Liver (tissue), 9 donors: Measurements from ENCODE around the gene STX17. TPM values are rescaled to one million over a fixed set of nuclear protein-coding genes. Genes with fewer than 3 reads are reported as not detected.

Experiments
- DNase-seq: peaks from one replicate; pipeline ENCODE4 v3.0.0-alpha.2; 2017; ENCODE audit warnings: low spot score
- H3K27ac ChIP-seq, 2 donors: one replicate each; pipeline ENCODE4 v1.7.0; 2013; ENCODE audit warnings: inconsistent platforms in 2 of 2, low read length in 2 of 2, control low read depth in 1 of 2, low read depth in 1 of 2, mild to moderate bottlenecking in 1 of 2
- H3K27me3 ChIP-seq, 4 donors: one replicate each; pipeline versions ENCODE4 v1.6.1 to v1.7.0; 2013; ENCODE audit warnings: low read length in 3 of 4, inconsistent platforms in 1 of 4, mild to moderate bottlenecking in 1 of 4, moderate library complexity in 1 of 4; ENCODE audit not compliant: control insufficient read depth in 4 of 4, insufficient read depth in 4 of 4
- H3K36me3 ChIP-seq, 4 donors: one replicate each; pipeline versions ENCODE4 v1.6.1 to v1.7.0; 2013; ENCODE audit warnings: low read length in 3 of 4, mild to moderate bottlenecking in 3 of 4, low read depth in 1 of 4, moderate library complexity in 1 of 4; ENCODE audit not compliant: control insufficient read depth in 4 of 4, insufficient read depth in 3 of 4
- H3K4me1 ChIP-seq, 4 donors: one replicate each; pipeline versions ENCODE4 v1.6.1 to v1.7.0; 2013; ENCODE audit warnings: low read length in 3 of 4, mild to moderate bottlenecking in 3 of 4, moderate library complexity in 1 of 4; ENCODE audit not compliant: control insufficient read depth in 4 of 4, insufficient read depth in 4 of 4
- H3K4me3 ChIP-seq, 3 donors: one replicate each; pipeline versions ENCODE4 v1.6.1 to v1.7.0; 2013; ENCODE audit warnings: low read length in 3 of 3, control low read depth in 1 of 3, low read depth in 1 of 3, mild to moderate bottlenecking in 1 of 3
- H3K9ac ChIP-seq, 2 donors: one replicate each; pipeline ENCODE4 v1.7.0; 2013; ENCODE audit warnings: low read length in 2 of 2, mild to moderate bottlenecking in 2 of 2, moderate library complexity in 2 of 2, control low read depth in 1 of 2, low read depth in 1 of 2
- H3K9me3 ChIP-seq, 4 donors: one replicate each; pipeline versions ENCODE4 v1.6.1 to v1.7.0; 2013; ENCODE audit warnings: low read length in 3 of 4; ENCODE audit not compliant: control insufficient read depth in 4 of 4
- ATF3 ChIP-seq: IDR thresholded peaks from 2 replicates; pipeline ENCODE4 v1.6.1; 2016; ENCODE audit warnings: antibody characterized with exemption
- CTCF ChIP-seq: fragments of 150-350 bp; IDR thresholded peaks from 2 replicates; pipeline ENCODE4 v1.5.1; 2017; ENCODE audit warnings: improper control_type of control experiment, low read depth, low read length; ENCODE audit not compliant: missing input control
- EGR1 ChIP-seq, 2 donors: IDR thresholded peaks; 2 replicates each; pipeline ENCODE4 v1.6.1; 2016 to 2018; ENCODE audit warnings: antibody characterized with exemption in 2 of 2, low read depth in 2 of 2
- FOXA1 ChIP-seq: IDR thresholded peaks from 2 replicates; pipeline ENCODE4 v1.6.1; 2016; ENCODE audit warnings: antibody characterized with exemption
- FOXA2 ChIP-seq: IDR thresholded peaks from 2 replicates; pipeline ENCODE4 v1.6.1; 2016; ENCODE audit warnings: antibody characterized with exemption
- GABPA ChIP-seq, 2 donors: IDR thresholded peaks in 1 of 2; conservative IDR thresholded peaks in 1 of 2; 2 replicates each; pipeline ENCODE4 v1.6.1; 2016; ENCODE audit warnings: antibody characterized with exemption in 2 of 2, mild to moderate bottlenecking in 1 of 2, moderate library complexity in 1 of 2
- HNF4A ChIP-seq, 2 donors: conservative IDR thresholded peaks; 2 replicates each; pipeline ENCODE4 v1.6.1; 2016; ENCODE audit warnings: antibody characterized with exemption in 2 of 2, mild to moderate bottlenecking in 2 of 2
- HNF4G ChIP-seq: IDR thresholded peaks from 2 replicates; pipeline ENCODE4 v1.6.1; 2016; ENCODE audit warnings: antibody characterized with exemption
- JUND ChIP-seq, 2 donors: IDR thresholded peaks; 2 replicates each; pipeline ENCODE4 v1.6.1; 2016; ENCODE audit warnings: antibody characterized with exemption in 2 of 2
- MAX ChIP-seq: IDR thresholded peaks from 2 replicates; pipeline ENCODE4 v1.6.1; 2016; ENCODE audit warnings: antibody characterized with exemption
- NR2F2 ChIP-seq: IDR thresholded peaks from 2 replicates; pipeline ENCODE4 v1.6.1; 2016; ENCODE audit warnings: antibody characterized with exemption
- RAD21 ChIP-seq, 2 donors: IDR thresholded peaks; 2 replicates each; pipeline ENCODE4 v1.6.1; 2016; ENCODE audit warnings: antibody characterized with exemption in 2 of 2, mild to moderate bottlenecking in 2 of 2
- REST ChIP-seq: IDR thresholded peaks from 2 replicates; pipeline ENCODE4 v1.6.1; 2016; ENCODE audit warnings: antibody characterized with exemption, mild to moderate bottlenecking
- RXRA ChIP-seq, 2 donors: IDR thresholded peaks; 2 replicates each; pipeline ENCODE4 v1.6.1; 2017 to 2018; ENCODE audit warnings: antibody characterized with exemption in 2 of 2, mild to moderate bottlenecking in 1 of 2
- SP1 ChIP-seq: IDR thresholded peaks from 2 replicates; pipeline ENCODE4 v1.6.1; 2018; ENCODE audit warnings: antibody characterized with exemption, mild to moderate bottlenecking
- TAF1 ChIP-seq: conservative IDR thresholded peaks from 2 replicates; pipeline ENCODE4 v1.6.1; 2016; ENCODE audit warnings: antibody characterized with exemption, mild to moderate bottlenecking
- YY1 ChIP-seq: IDR thresholded peaks from 2 replicates; pipeline ENCODE4 v1.6.1; 2016; ENCODE audit warnings: antibody characterized with exemption, mild to moderate bottlenecking
- ZBTB33 ChIP-seq: IDR thresholded peaks from 2 replicates; pipeline ENCODE4 v1.6.1; 2016; ENCODE audit warnings: antibody characterized with exemption
- WGBS: extraction: QIAGEN DNeasy Blood & Tissue Kit; methylation state at CpG from one replicate; pipeline ENCODE4 v1.1.7; 2013; 5-methylcytosine and 5-hydroxymethylcytosine counted together
- polyA plus RNA-seq, 2 donors: library from polyadenylated mRNA; stranded (reverse) in 1 of 2; unstranded in 1 of 2; fragments of 200-250 nt in 1 of 2; fragments of >200 nt in 1 of 2; fragmentation: Nextera tagmentation in 1 of 2; extraction: Ambion mirVana in 1 of 2; gene quantifications; one replicate each; pipeline versions ENCODE4 v1.2.1 to v1.2.3, GENCODE V29; 2013 to 2015
- total RNA-seq, 2 donors: library from RNA; depleted of rRNA; stranded (reverse); fragments of >200 nt; gene quantifications; one replicate each; pipeline ENCODE4 v1.2.3, GENCODE V29; 2014
- donor health status: healthy.
- donor health status: healthy.
- donor health status: healthy.
- donor health status: healthy.
- donor health status: healthy.

STX17 gene
- total and polyA plus RNA-seq, 4 donors, result 8.3 to 30.9 (median 21.2) TPM

GRCh38 chr9:99860266-99860665 lies 46.2 kb upstream of the STX17 start:
- no peak for TF ChIP-seq HNF4A (conservative IDR thresholded peaks at IDR 0.05)
- TF ChIP-seq ZBTB33, result no peak
- no peak for TF ChIP-seq RAD21 (IDR thresholded peaks at IDR 0.05)
- no peak for TF ChIP-seq HNF4G
- TF ChIP-seq MAX, result no peak
- H3K27me3 ChIP-seq, result no peaks in the 10 kb centered on the region
- H3K4me3 ChIP-seq, result no peak overlapping the region
- no peak overlapping the region for H3K9ac ChIP-seq
- no peaks in the 10 kb centered on the region for H3K9me3 ChIP-seq
- no peak for DNase-seq
- WGBS, result 78% methylated on average over 1 of the region's 1 CpG
- no peaks in the 10 kb centered on the region for H3K4me1 ChIP-seq
- H3K36me3 ChIP-seq, result peaks cover 0 to 2% (median 0%) of the 10 kb centered on the region in 4 donors
- no peak overlapping the region for H3K27ac ChIP-seq

- Histone ChIP-seq H3K27me3 (no peaks in the 10 kb centered on the region), H3K4me1 (no peaks in the 10 kb centered on the region), H3K36me3 (peaks cover 0 to 2% (median 0%) of the 10 kb centered on the region in 4 donors), H3K27ac (no peak overlapping the region), H3K4me3 (no peak overlapping the region), H3K9me3 (no peaks in the 10 kb centered on the region), H3K9ac (no peak overlapping the region)
- TF ChIP-seq FOXA1 (no peak), FOXA2 (no peak), SP1 (no peak), HNF4G (no peak), YY1 (no peak), HNF4A (conservative IDR thresholded peaks at IDR 0.05) (no peak), ATF3 (no peak), RXRA (IDR thresholded peaks at IDR 0.05) (no peak), TAF1 (no peak), NR2F2 (no peak), REST (no peak)
- 87% methylated on average over 2 of the region's 2 CpGs for WGBS
- DNase-seq, result no peak
These were observed 42.5 kb upstream of the STX17 start for GRCh38 chr9:99863955-99864354.

- H3K36me3 ChIP-seq, result peaks cover 0 to 2% (median 0%) of the 10 kb centered on the region in 4 donors
- H3K4me1 ChIP-seq, result no peaks in the 10 kb centered on the region
- H3K9ac ChIP-seq, result no peak overlapping the region
- H3K9me3 ChIP-seq, result no peaks in the 10 kb centered on the region
- H3K27ac ChIP-seq, result no peak overlapping the region
- H3K4me3 ChIP-seq, result no peak overlapping the region
- 90% methylated on average over 2 of the region's 2 CpGs for WGBS
- no peaks in the 10 kb centered on the region for H3K27me3 ChIP-seq
- no peak for DNase-seq
- TF ChIP-seq ZBTB33 (no peak), FOXA2 (no peak), HNF4G (no peak), JUND (IDR thresholded peaks at IDR 0.05) (no peak), CTCF (no peak), YY1 (no peak), ATF3 (no peak), EGR1 (IDR thresholded peaks at IDR 0.05; ENCODE audit: low read depth in 2 of 2) (no peak), GABPA (IDR thresholded peaks at IDR 0.05 in 1 of 2, conservative IDR thresholded peaks at IDR 0.05 in 1 of 2) (no peak), MAX (no peak)
These were observed 40.1 kb upstream of the STX17 start for GRCh38 chr9:99866398-99866797.
